Measurements from ENCODE around the gene ATXN1L. TPM values are rescaled to one million over a fixed set of nuclear protein-coding genes. Genes with fewer than 3 reads are reported as not detected.
"Not testable (repeated sequence)": the region's sequence is repeated elsewhere in the genome, so short reads cannot be mapped to it uniquely, and the experiment has no call there.

Gene ATXN1L
- total RNA-seq = 14.0 TPM
- long read RNA-seq, full-length matches to known transcripts = 1 of 3 reads
- long read RNA-seq, partial matches to known transcripts = 0 of 3 reads
- long read RNA-seq, other reads (novel, unspliced or antisense) = 2 of 3 reads

DNA sequence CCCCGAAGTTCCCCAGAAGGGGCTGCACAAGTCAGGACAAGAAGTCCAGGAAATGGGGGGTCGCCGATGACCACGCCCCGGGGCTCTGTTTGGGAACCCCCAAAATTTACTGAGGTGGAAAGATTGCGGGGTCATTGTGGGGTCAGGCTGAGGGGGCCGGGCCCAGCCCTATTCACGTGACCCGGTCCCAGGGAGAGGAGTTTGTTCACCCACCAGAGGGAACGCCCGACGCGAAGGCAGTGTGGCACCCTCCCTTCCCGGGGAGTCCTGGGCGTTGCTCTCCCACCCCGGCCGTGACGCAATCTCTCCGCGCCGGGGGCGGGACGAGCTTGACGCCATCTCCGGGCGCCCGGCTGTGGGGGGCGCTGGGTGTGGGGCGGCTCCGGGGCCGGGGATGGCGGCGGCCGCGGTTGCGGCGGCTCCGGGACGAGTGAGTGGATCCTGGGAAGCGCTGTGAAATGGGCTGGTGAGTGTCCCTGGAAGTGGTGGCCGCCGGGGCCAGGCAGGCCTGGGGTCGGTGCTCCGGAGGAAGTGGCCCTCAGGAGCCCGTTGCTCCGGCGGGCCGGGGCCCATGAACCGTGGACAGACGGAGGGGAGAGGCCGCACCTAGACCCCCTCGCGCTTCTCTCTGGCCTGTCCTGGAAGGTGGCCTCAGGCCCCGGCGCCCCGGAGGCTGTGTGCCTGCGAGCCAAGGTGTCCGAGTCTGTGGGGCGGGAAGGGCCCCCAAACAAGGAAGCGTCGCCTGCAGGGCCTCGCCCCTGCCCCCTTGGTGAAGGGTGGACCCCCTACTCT lies at the start of gene ATXN1L:
ATXN1L (plus strand) TSS at position 338 of the 792 bp plus-strand sequence. CDS start 3,765 bp downstream, outside the sequence.
- H3K27ac ChIP-seq (replicated peaks) = peak within 1 kb of the TSS; percentile 93
- no peaks in the 10 kb centered on the region for H3K9me3 ChIP-seq (replicated peaks)
- peak within 1 kb of the TSS; percentile 100 for H3K4me3 ChIP-seq
- DNase-seq = peak; percentile 91
- no peaks in the 10 kb centered on the region for H3K27me3 ChIP-seq (ENCODE audit: low read depth)
- H3K4me1 ChIP-seq = peaks cover 37% of the 10 kb centered on the region
- peak; percentile 23 for TF ChIP-seq CTCF (IDR thresholded peaks at IDR 0.05; ENCODE audit: borderline replicate concordance)
- intact Hi-C loops (cut with micrococcal nuclease) = no loop called here
- H3K36me3 ChIP-seq = peaks cover 30% of the 10 kb centered on the region

DNA sequence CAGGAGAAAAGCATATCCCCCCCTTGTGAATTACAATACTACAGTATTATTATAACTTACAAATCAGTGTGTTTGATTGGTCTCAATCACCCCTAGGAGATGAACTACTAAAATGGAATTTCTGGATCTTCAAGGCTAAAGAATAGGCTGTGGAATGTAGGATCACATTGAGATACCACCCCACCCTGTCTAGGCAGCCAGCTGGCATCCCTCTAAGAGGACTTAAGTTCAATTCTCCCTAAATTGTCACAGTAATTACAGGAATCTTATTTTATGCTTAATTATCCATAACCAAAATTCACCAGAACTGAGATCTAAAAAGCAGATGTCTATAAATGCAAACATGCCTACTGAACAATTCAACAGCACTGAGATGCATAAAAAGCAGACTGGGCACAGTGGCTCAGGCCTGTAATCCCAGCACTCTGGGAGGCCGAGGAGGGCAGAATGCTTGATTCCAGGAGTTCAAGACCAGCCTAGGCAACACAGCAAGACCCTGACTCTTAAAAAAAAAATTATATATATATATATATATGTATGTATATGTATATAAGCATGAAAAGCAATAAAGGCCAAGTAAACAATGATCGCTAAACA lies 49.2 kb upstream of the ATXN1L start:
- H3K9me3 ChIP-seq (replicated peaks) = no peaks in the 10 kb centered on the region
- TF ChIP-seq CTCF (IDR thresholded peaks at IDR 0.05; ENCODE audit: borderline replicate concordance) = no peak
- H3K27me3 ChIP-seq (ENCODE audit: low read depth) = no peaks in the 10 kb centered on the region
- H3K27ac ChIP-seq (replicated peaks) = no peak overlapping the region
- no peak for DNase-seq
- H3K4me3 ChIP-seq = no peak overlapping the region
- peaks cover 33% of the 10 kb centered on the region for H3K36me3 ChIP-seq
- intact Hi-C loops (cut with micrococcal nuclease) = no loop called here
- peaks cover 47% of the 10 kb centered on the region for H3K4me1 ChIP-seq

- H3K4me1 ChIP-seq = peaks cover 57% of the 10 kb centered on the region
- TF ChIP-seq CTCF (IDR thresholded peaks at IDR 0.05; ENCODE audit: borderline replicate concordance) = no peak
- H3K4me3 ChIP-seq = no peak overlapping the region
- no peak for DNase-seq
- H3K36me3 ChIP-seq = peaks cover 44% of the 10 kb centered on the region
- no peak overlapping the region for H3K27ac ChIP-seq (replicated peaks)
- H3K27me3 ChIP-seq (ENCODE audit: low read depth) = no peaks in the 10 kb centered on the region
- H3K9me3 ChIP-seq (replicated peaks) = no peaks in the 10 kb centered on the region
- intact Hi-C loops (cut with micrococcal nuclease) = no loop called here
Measured at GRCh38 chr16:71803305-71803690, 42.5 kb upstream of the ATXN1L start.

DNA sequence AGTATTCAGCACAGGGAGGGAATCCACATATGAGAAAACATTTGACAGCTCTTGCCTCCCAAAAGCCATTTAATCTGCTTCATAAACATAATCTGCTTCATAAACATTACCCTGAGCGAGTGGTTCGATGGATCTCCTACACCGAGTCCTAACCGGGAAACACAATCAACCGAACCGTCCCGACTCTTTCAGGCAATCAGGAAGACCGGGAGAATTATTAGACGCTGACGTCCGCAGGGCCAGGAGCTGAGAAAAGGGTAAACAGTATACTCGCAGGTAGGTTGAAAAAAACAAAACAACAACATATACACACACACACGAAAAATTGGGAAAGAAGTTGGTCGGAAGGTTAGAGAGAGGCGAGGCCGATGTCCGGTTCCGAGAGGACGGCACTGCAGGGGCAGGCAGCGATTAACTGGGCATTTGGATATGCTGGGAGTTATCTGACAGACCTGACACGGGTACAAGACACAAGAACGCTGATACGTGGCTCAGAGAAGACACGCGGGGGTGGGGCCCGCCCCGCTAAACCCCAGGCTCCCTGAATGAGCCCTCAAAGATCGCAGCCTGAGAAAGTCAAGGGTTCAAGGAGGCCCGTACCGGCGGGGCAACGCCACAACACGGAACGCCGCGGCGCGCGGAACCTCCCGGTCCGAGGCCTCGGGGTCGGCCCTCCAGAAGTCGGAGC lies 37.7 kb upstream of the ATXN1L start:
- peaks cover 14% of the 10 kb centered on the region for H3K36me3 ChIP-seq
- no peaks in the 10 kb centered on the region for H3K27me3 ChIP-seq (ENCODE audit: low read depth)
- TF ChIP-seq CTCF (IDR thresholded peaks at IDR 0.05; ENCODE audit: borderline replicate concordance) = no peak
- intact Hi-C loops (cut with micrococcal nuclease) = no loop called here
- H3K27ac ChIP-seq (replicated peaks) = peak overlapping the region; percentile 94
- H3K4me3 ChIP-seq = peak overlapping the region; percentile 95
- no peaks in the 10 kb centered on the region for H3K9me3 ChIP-seq (replicated peaks)
- peaks cover 58% of the 10 kb centered on the region for H3K4me1 ChIP-seq
- peak; percentile 20 for DNase-seq

- Histone ChIP-seq H3K36me3 (peaks cover 8% of the 10 kb centered on the region), H3K4me1 (peaks cover 55% of the 10 kb centered on the region), H3K27ac (replicated peaks) (peak within 1 kb of the TSS; percentile 94), H3K27me3 (ENCODE audit: low read depth) (no peaks in the 10 kb centered on the region), H3K4me3 (peak within 1 kb of the TSS; percentile 95), H3K9me3 (replicated peaks) (no peaks in the 10 kb centered on the region)
- intact Hi-C loops (cut with micrococcal nuclease) = no loop called here
- TF ChIP-seq CTCF (IDR thresholded peaks at IDR 0.05; ENCODE audit: borderline replicate concordance) = no peak
- peak; percentile 94 for DNase-seq
Measured at GRCh38 chr16:71808593-71809459, 37.0 kb upstream of the ATXN1L start, which contains the start of gene AP1G1. TSS of gene AP1G1 (minus strand) at chr16:71808834. CDS start at chr16:71789479, 19,355 bp downstream.

GRCh38 chr16:71810155-71810530 lies 35.6 kb upstream of the ATXN1L start:
- intact Hi-C loops (cut with micrococcal nuclease); H3K27ac ChIP-seq (replicated peaks); DNase-seq: not testable (repeated sequence)

More at GRCh38 chr16:71810155-71810530, 35.6 kb upstream of the ATXN1L start:
- not testable (repeated sequence) for H3K36me3 ChIP-seq; H3K9me3 ChIP-seq (replicated peaks); H3K27me3 ChIP-seq (ENCODE audit: low read depth); H3K4me3 ChIP-seq
- peaks cover 42% of the 10 kb centered on the region for H3K4me1 ChIP-seq

All from left ventricle myocardium inferior (tissue), 1 donor.